HG03045 (cell line): Measurements from ENCODE around the gene CHCT1.
"Not testable (repeated sequence)": the region's sequence is repeated elsewhere in the genome, so short reads cannot be mapped to it uniquely, and the experiment has no call there.

Experiments used
- ATAC-seq: cut with Tn5 transposase; IDR thresholded peaks from one replicate; pipeline ENCODE4 v1.9.1; 2021; ENCODE audit warnings: mild to moderate bottlenecking, moderate library complexity; ENCODE audit not compliant: unreplicated experiment

The CHCT1 gene

DNA sequence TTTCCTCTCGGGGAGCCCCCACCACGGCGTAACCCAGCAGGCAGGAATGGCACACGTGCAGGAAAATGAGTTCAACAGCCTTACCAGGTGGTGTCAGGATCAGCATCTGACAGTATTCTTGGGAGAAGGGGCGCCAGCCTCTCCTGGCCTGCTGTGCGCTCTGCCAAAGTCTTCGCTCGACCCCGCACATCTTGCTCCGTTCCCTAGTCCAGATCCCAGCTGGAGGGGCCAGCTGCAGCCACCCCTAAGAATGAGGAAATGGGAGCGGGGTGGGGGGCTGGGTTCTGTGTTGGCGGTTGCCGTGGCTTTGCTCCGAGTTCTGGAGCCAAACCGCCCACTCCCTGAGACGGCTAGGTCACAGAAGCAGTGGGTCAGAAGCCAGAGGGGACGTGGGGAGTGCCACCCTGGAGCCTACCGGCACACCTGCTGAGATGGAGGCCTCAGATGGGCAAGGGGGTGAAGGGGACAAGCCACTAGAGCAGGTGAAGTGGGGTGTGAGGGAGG lies at the start of gene CHCT1:
Gene CHCT1, plus strand, starts transcription at position 328 of the 504 bp plus-strand sequence. Its CDS starts 104 bp downstream, at position 432.
- no peak for ATAC-seq

DNA sequence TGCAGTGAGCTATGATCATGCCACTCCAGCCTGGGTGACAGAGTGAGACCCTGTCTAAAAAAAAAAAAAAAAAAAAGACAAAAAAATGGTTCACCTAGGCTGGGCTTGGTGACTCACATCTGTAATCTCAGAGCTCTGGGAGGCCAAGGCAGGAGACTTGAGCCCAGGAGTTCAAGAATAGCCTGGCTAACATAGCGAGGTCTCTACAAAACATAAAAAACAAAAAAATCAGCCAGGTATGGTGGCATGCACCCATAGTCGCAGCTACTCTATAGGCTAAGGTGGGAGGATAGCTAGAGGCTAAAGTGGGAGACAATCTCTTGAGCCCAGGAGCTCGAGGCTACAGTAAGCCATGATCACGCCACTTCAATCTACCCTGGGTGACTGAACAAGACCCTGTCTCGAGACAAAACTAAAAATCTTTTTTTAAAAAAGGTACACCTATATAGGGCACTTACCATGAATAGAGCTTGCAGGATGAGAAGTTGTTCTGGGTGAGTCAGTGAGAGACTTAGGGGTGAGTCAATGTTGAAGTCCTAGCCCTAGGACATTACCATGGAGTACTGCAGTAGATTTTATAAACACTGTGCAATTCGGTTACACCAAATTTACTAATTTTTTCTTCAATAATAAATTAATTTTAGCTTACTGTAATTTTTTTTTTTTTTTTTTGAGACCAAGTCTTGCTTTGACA lies 49.4 kb upstream of the CHCT1 start:
- no peak for ATAC-seq

DNA sequence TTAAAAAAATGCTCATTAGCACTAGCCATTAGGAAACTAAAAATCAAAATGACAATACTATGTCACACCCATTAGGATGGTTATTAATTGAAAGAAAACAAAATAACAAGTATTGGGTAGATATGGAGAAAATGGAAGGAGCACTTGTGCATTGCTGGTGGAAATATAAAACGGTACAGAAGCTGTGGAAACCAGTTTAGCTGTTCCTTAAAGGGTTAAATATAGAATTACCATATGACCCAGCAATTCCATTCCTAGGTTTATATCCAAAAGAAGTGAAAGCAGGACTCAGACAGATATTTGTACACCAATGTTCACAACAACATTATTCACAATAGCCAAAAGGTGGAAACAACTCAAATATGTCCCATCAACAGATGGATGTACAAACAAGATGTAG lies 44.1 kb upstream of the CHCT1 start:
- ATAC-seq, result not testable (repeated sequence)

DNA sequence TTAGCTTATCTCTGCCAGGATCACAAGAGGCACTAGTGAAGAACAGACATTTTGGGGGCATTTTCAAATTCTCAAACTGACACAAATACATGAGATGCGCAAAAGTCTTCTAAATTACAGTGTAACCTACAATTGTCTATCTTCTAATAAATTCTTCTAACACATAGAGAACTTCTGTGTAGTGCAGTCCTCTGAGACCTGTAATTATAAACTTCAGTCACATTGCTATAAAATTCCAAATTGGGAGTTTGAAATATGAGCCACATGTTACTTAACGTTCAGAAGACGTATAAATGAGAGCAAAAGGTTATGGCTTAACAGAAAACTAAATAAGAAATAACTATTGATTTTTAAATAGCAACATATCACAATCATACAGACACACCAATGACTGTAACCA lies 42.8 kb upstream of the CHCT1 start:
- ATAC-seq, result not testable (repeated sequence)

DNA sequence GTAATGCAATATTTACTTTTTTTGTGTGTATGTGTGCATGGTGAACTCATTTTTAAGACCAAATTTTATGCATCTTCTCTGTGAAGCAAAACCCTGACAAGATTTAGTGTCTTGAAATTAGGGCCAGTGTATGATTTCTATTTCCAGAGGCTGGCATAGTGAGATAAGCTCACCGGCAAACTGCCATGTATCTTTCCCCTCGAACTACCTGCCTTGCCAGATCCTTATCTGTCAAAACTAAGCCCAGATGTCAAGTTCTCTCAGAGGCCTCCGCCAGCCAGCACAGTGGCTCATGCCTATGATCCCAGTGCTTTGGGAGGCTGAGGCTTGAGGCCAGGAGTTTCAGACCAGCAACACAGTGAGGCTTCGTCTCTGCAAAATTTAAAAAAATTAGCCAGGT lies 40.3 kb upstream of the CHCT1 start:
- no peak for ATAC-seq

DNA sequence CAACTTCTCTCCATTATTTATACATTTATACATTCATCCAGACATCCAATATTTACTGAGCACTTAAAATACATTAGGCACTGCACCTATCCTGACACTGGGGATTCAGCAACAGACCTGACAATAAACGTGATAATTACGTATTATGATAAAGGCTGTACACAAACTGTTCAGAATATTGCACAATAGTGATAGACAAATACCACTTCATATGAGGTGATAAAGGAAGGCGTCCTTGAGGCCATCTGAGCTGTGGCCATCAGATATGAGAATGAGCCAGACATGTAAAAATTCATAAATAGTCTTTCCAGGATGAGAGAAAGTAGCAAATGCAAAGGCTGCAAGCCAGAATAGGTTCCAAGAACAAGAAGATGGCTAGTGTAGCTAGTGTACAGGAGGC lies 38.9 kb upstream of the CHCT1 start:
- ATAC-seq, result no peak

DNA sequence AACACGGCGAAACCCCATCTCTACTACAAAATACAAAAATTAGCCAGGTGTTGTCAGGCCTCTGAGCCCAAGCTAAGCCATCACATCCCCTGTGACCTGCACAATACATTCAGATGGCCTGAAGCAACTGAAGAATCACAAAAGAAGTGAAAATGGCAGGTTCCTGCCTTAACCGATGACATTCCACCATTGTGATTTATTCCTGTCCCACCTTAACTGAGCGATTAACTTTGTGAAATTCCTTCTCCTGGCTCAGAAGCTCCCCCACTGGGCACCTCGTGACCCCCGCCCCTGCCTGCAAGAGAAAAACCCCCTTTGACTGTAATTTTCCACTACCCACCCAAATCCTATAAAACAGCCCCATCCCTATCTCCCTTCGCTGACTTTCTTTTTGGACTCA lies 37.4 kb upstream of the CHCT1 start:
- ATAC-seq, result not testable (repeated sequence)

DNA sequence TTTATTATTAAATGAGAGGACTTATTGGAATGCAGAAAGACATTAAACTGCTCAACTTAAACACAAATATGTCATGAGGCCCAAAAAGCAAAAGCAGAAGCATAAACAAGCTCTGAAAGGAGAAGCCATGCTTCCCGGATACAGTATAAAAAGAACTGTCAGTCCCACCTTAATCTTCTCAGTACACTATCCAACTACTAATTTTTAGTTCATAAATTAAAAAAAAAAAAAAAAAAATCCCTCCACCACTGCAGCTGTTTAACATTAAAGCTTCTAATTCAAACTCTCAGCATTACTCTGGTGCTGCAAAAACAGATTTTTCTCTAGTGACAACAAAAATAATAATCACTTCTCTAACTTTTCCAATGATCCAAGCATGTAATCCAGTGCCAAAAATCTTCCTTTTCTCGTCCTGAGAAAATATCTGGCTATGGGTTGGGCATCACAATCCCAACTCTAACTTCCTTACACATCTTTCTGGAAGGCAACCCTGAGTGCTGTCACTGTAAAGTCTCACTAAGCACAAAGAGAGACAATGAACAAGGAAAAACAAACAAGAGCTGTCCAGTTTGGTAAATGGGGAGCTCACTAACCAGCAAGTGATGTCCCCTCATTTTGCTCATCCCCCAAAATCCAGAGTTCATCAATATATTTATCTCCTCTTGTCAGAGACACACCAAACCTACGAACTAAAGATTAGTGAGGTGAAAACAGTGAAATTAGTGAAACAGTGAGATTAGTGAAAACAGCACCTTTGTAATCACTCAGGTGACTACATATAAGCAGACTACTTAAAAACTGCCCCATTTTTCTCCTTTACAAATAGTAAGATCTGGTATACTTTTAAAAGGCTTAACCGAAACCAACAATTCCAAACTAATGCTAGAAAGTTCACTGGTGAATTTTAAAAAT lies 35.9 kb upstream of the CHCT1 start:
- ATAC-seq, result no peak

DNA sequence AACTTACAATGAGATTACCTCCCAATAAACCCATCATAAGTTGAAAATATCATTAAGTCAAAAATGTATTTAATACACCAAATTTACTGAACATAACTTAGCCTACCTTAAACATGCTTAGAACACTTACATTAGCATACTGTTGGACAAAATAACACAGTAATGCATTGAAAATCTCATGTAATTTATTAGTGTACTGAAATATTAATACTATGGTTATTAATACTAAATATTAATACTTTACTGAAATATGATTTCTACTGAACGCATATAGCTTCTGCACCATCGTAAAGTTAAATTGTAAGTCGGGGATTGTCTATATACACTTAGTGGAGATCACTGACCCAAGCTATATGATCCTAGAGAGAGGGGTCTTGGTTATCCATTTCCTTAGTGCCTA lies 34.6 kb upstream of the CHCT1 start:
- no peak for ATAC-seq

DNA sequence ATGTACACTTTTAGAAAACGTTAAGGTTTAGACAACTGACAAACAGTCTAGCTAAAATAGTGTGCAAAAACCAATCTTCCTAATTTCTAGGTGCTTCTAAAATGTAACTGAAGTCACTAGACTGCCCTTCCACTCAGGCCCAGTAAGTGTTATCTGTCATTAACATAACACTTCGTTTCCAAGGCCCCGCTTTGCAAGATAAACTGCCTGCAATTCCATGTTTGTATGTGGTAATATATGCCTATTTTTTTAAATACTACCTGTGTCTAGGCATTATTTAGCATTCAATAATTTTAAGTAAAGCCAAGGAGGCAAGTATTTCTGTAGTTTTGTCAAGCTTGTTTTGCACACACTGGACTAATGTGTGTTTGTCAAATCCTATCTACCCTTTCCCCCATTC lies 33.5 kb upstream of the CHCT1 start:
- no peak for ATAC-seq

DNA sequence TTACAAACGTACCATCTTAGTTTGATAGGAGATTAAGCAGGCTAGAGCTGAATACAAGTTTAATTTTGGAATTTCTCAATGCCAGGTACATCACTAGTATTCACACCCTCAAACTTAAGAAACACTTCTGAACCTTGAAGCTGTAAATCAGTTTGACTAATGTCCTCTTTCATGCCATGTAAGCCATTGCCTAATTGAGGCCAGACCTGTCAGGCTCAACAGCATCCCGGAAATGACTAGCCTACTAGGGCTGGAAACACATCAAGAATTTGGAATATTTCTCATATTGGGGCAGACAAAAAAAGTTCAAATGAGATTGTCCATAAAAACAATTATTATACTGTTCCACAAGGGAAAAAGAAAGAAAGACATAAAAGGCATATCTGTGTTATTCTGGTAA lies 32.1 kb upstream of the CHCT1 start:
- no peak for ATAC-seq

DNA sequence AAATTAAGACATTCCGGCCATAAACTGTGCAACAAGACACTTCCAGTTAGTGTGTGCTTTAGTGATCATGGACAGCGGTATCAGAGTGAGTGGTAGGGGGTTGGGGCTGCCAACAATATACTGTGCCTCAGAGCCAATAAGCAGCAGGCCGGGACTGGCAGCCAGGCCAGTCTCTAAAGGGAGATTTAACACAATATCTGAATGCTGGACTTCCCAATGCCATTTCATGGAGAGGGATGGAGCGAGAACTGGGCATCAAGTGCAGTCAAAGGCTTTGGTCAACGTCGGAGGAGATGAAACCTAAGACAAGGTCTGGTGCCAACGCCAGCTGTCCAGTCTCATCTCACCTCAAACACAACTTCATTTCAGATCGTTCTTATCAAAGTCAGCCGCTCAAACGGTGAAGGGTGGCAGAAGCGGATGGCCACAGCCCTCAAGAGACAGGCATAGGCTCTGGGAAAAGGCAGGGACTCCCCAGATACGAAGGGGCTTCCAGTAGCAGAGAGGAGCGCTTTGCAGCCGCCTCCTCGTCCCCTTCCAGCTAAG lies 31.3 kb upstream of the CHCT1 start:
- ATAC-seq, result no peak

DNA sequence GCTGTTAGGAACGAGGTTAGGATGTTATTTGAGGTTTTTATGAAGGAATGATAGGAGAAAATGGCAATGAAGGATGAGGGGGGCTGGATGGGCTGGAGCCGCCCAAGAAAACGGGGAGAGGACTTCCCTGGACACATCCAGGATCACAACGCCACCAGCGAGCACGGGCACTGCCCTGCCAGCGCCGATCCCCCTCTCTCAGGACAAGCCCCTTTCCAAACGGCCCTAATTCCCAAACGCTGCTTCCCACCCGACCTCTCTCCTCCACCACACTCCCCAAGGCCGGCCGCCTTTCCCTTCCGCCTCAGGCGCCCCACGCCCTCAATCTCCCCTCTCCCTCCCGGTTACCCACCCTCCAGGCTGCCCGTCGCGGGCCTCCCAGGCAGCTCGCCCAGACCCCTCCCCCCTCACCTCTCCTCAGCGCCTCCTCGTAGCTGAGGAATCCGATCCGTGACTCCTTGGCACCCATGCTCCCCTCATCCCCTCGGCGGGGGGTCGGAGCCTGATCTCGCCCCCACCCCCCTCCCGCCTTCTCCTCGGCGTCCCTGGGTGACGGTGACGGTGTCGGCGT lies 30.7 kb upstream of the CHCT1 start:
- peak; percentile 33 for ATAC-seq

DNA sequence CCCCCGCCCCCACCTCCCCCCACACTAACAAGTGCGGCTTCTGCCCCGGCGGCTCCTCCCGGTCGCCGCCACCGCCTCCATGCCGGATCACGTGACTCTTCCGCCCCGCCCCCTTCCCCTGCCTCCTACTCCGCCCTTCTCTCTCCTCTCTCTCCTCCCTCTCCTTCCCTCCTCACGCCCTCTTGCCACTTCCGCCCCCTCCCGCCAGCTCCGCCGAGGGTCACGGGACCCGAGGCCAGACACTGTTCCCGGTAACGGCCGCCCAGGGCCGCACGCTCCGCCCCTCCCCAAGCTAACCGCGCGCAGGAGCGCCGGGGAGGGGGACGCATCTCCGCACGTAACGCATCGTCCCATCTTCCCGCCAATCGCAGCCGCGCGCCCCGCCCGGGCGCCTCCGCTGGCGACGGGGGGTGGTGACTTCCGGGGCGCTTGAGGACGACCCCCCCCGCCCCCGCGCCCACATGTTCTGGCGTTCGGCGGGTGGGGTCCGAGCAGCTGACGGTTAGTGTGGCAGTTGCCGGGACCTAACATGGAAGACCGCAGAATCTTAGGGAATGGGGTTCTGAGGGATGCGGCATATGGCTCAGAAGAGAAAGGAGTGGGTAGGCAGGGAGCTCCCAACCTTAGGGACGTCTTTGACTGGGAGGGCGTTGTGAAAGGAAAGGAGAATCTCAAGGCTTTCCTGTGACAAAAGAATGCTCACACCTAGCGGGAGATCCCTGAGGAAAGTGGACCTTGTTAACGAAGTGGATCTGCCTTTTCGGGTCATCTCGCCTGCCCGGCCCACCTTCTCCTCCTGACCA lies 30.0 kb upstream of the CHCT1 start, which contains the start of gene USP32:
Gene USP32, minus strand, starts transcription at position 92 of the 803 bp plus-strand sequence. CDS start 194 bp downstream, outside the sequence.
- peak; percentile 89 for ATAC-seq

DNA sequence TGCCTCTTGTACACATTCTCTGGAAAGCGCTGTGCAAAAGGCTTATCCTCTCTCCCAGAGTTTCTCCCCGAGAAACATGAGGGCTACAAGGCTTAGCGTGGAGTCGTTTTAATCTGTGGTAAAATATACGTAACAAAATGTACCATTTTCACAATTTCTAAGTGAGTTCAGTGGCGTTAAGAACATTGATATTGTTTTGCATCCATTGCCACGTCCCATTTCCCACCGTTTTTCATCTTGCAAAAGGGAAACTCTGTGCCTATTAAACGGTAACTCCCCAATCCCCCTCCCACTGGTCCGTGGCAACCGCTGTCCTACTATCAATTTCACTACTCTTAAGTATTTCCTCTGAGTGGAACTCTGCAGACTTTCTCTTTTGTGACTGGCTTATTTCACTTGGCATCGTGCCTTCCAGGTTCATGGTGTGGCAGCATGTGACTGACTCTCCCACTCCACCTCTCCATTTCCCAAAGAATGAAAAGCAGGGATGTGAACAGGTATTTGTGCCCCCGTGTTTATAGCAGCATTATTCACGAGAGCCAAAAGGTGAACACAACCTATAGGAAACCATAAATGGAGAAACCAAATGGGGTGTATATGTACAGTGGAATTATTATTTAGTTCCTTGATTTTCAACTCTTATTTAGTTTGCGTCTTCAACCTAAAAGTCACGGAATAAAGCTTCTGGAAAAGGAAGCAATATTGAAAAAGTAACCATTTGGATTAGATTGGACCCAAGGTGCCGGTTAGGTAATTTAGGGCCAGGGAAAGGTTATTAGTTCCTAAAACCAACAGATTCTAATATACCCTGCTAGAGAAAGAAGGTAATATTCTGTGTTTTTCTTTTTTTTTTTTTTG lies 29.2 kb upstream of the CHCT1 start:
- no peak for ATAC-seq

DNA sequence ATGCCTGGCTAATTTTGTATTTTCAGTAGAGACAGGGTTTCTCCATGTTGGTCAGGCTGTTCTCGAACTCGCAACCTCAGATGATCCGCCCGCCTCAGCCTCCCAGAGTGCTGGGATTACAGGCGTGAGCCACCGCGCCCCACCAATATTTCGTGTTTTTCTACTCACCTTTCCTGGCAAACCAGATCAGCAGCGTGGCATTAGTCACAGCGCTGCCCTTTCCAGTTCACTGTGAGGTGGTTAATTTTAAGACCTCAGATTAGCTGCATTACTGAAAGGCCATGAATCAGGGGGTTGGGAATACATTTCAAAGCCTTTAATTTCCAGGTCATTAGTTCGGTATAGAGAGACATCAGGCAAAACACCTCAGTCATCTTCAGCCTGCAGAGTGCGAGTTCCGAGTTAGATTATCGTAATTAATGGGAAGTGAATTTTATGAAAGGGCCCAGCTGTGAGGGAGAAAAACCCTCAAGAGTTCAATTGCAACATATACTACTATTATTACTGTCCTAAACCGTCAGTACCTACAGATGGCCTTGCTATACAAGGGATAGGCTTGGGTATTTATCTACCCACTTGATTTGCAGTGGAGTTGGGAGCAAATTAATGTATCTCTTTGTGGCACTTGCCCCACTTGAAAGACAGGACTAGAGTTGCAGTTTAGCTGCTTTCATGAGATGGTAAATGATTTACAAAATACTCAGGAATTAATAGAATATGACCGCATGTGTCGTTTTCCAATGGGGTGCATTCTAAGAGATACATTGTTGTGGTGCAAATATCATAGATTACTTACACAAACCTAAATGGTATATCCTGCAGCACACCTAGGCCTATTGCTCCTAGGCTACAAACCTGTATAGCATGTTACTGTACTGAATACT lies 28.2 kb upstream of the CHCT1 start:
- ATAC-seq, result no peak

DNA sequence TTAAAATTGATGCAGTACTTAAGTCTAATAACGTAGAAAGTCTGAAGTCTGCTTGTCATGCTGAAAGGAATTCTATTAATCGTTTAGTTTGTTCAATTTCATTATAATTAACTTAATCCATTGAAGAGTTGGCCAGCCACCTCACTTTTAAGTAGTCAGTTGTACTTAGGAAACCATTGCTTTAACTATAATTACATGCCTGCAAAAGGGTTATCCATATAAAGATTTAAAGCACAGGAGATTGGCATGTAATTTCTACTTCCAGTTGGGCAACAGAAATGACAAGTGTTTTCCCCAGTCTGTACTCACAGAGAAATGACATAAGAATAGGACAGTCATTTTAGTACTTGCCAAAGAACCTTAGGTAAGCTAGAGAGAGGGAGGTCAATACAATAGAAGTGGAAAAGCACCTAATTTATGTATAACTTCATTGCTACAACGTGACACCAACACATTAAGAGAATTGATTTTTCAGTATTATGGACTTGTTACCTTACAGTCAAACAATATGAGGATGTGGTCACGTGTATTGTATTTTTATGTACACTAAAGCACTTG lies 26.7 kb upstream of the CHCT1 start:
- no peak for ATAC-seq

DNA sequence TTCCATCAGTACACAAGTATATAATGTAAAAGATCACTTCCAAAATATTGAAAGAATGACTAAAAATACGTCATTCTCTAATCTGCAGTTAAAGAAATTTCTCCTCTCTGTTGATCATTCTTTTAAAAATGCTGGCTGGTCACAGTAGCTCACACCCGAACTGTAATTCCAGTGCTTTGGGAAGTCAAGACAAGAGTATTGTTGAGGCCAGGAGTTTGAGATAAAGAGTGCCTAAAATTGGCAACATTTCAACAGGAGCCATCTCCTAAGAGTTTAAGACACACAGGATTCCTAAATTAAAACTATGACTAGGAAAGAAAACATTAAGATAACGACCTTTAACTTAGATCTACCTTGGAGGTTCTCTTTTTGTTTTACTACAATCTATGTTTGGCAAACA lies 25.9 kb upstream of the CHCT1 start:
- no peak for ATAC-seq
